Rectal smooth muscle tissue (tissue), 1 donor: ENCODE measurements around the gene ZC3H11A.
"Not testable (repeated sequence)": the region's sequence is repeated elsewhere in the genome, so short reads cannot be mapped to it uniquely, and the experiment has no call there.

Experiments used
- H3K27ac ChIP-seq: one replicate; pipeline ENCODE4 v1.7.0; 2013; ENCODE audit warnings: low read depth, low read length, inconsistent platforms
- H3K27me3 ChIP-seq: one replicate; pipeline ENCODE4 v1.7.0; 2013; ENCODE audit warnings: low read length; ENCODE audit not compliant: control insufficient read depth, insufficient read depth
- H3K36me3 ChIP-seq: one replicate; pipeline ENCODE4 v1.7.0; 2013; ENCODE audit warnings: low read length; ENCODE audit not compliant: control insufficient read depth, insufficient read depth
- H3K4me1 ChIP-seq: one replicate; pipeline ENCODE4 v1.7.0; 2013; ENCODE audit warnings: low read length; ENCODE audit not compliant: control insufficient read depth, insufficient read depth
- H3K4me3 ChIP-seq: one replicate; pipeline ENCODE4 v1.7.0; 2013; ENCODE audit warnings: low read length
- H3K9ac ChIP-seq: one replicate; pipeline ENCODE4 v1.7.0; 2013; ENCODE audit warnings: low read length

The ZC3H11A gene

DNA sequence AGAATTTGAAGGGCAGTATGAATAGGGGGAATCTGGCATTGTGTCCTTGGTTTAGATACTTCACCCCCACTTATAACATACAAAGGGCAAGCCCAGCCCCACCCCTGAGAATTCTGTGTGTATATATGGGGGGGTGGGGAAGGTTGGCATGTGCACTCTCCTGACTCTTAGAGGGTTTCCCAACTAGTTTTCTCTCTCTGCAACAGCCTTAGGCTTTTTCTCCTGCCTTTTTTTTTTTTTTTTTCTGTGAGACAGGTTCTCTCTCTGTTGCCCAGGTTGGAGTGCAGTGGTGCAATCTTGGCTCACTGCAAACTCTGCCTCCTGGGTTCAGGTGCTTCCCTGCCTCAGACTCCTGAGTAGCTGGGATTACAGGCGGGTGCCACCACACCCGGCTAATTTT lies 2.9 kb upstream of the ZC3H11A start:
- Histone ChIP-seq H3K27ac (no peak overlapping the region), H3K27me3 (no peaks in the 10 kb centered on the region), H3K9ac (no peak overlapping the region), H3K4me3 (no peak overlapping the region), H3K4me1 (peaks cover 8% of the 10 kb centered on the region), H3K36me3 (no peaks in the 10 kb centered on the region)

- H3K9ac ChIP-seq, H3K27ac ChIP-seq, H3K4me3 ChIP-seq, H3K36me3 ChIP-seq, H3K27me3 ChIP-seq: not testable (repeated sequence)
- peaks cover 19% of the 10 kb centered on the region for H3K4me1 ChIP-seq
These were observed 1.9 kb upstream of the ZC3H11A start for GRCh38 chr1:203793561-203793960.

DNA sequence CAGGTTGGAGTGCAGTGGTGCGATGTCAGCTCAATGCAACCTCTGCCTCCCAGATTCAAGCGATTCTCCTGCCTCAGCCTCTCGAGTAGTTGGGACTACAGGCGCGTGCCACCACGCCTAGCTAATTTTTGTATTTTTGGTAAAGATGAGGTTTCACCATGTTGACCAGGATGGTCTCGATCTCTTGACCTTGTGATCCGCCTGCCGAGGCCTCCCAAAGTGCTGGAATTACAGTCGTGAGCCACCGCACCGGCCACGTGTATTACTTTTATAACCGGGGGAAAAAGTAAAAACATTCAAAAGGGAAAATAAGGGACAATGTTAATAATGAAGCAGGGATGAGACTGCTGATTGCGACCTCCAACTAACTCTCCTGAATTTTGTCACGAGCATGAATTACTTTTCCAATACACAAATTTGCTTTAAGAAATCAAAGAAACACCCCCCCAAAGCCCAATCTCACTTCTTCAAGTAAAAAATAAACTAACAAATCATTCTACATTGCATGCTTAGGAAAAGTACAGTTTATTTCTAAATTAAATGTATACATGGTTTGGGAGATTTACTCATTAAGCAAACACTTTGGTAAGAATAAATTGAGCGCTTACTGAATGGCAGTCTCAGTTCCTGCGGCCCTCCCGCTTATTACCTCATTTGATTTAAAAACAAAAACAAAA lies 521 bp upstream of the ZC3H11A start:
- H3K9ac ChIP-seq: no peak overlapping the region
- peaks cover 23% of the 10 kb centered on the region for H3K4me1 ChIP-seq
- H3K36me3 ChIP-seq: peaks cover 7% of the 10 kb centered on the region
- H3K27me3 ChIP-seq: no peaks in the 10 kb centered on the region
- peak overlapping the region; percentile 54 for H3K4me3 ChIP-seq
- peak overlapping the region; percentile 94 for H3K27ac ChIP-seq

DNA sequence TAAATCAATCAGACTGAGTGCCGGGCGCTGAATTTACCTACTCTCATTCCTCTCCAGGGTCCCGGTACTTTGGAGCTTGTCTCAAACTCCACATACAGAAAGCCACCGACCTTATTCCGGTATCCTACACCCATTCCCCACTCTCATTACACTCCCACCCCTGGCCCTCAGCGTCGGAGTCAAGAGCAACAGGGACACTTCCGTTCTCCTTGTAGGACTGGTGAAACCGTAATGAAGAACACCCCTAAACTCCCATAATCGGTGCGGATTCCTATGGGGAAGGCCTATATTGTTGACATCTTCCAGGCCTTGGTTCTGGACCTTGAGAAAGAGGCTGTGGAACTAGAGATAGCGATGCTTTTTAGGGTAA lies 798 bp downstream of the ZC3H11A start:
- peaks cover 7% of the 10 kb centered on the region for H3K36me3 ChIP-seq
- peak overlapping the region; percentile 96 for H3K4me3 ChIP-seq
- peak overlapping the region; percentile 94 for H3K27ac ChIP-seq
- no peaks in the 10 kb centered on the region for H3K27me3 ChIP-seq
- peaks cover 29% of the 10 kb centered on the region for H3K4me1 ChIP-seq
- peak overlapping the region; percentile 76 for H3K9ac ChIP-seq

DNA sequence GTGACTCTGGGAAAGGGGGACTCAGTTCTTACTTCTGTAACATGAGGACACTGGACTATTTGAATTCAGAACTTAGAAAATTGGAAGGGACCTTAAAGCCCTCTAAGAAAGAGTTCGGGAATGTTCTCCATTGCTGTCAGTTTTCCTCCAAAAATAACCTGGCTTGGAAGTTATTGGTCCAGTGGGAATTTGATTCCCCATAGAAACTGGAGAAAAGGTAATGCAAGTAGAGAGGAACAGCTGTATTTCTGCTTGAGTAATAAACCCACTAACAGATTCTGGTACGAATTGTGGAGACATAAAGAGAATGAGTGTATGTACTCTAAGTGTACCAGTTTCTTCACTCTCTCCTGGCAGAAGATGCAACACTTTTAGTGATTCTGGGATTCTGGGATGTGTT lies 1.8 kb downstream of the ZC3H11A start:
- peaks cover 33% of the 10 kb centered on the region for H3K4me1 ChIP-seq

GRCh38 chr1:203797948-203798655 lies 2.7 kb downstream of the ZC3H11A start:
- H3K9ac ChIP-seq: no peak overlapping the region
- peak overlapping the region; percentile 27 for H3K4me3 ChIP-seq
- no peak overlapping the region for H3K27ac ChIP-seq
- no peaks in the 10 kb centered on the region for H3K27me3 ChIP-seq
- peaks cover 33% of the 10 kb centered on the region for H3K4me1 ChIP-seq
- peaks cover 7% of the 10 kb centered on the region for H3K36me3 ChIP-seq

More for the DNA sequence above, 1.8 kb downstream of the ZC3H11A start:
- no peak overlapping the region for H3K9ac ChIP-seq
- no peaks in the 10 kb centered on the region for H3K27me3 ChIP-seq
- H3K4me3 ChIP-seq: peak overlapping the region; percentile 96
- no peak overlapping the region for H3K27ac ChIP-seq
- peaks cover 7% of the 10 kb centered on the region for H3K36me3 ChIP-seq

- no peak overlapping the region for H3K4me3 ChIP-seq
- no peak overlapping the region for H3K9ac ChIP-seq
- peaks cover 33% of the 10 kb centered on the region for H3K4me1 ChIP-seq
- no peaks in the 10 kb centered on the region for H3K27me3 ChIP-seq
- peaks cover 7% of the 10 kb centered on the region for H3K36me3 ChIP-seq
- no peak overlapping the region for H3K27ac ChIP-seq
These were observed 3.7 kb downstream of the ZC3H11A start for GRCh38 chr1:203799157-203799556.

GRCh38 chr1:203799971-203800370 lies 4.5 kb downstream of the ZC3H11A start:
- peaks cover 7% of the 10 kb centered on the region for H3K36me3 ChIP-seq
- no peak overlapping the region for H3K9ac ChIP-seq
- H3K4me3 ChIP-seq: peak overlapping the region; percentile 1
- H3K27ac ChIP-seq: peak overlapping the region; percentile 14
- H3K4me1 ChIP-seq: peaks cover 31% of the 10 kb centered on the region
- H3K27me3 ChIP-seq: no peaks in the 10 kb centered on the region

GRCh38 chr1:203805689-203806088 lies 10.3 kb downstream of the ZC3H11A start:
- Histone ChIP-seq H3K4me3 (no peak overlapping the region), H3K27ac (no peak overlapping the region), H3K9ac (no peak overlapping the region), H3K4me1 (peaks cover 4% of the 10 kb centered on the region), H3K27me3 (no peaks in the 10 kb centered on the region), H3K36me3 (peaks cover 8% of the 10 kb centered on the region)

DNA sequence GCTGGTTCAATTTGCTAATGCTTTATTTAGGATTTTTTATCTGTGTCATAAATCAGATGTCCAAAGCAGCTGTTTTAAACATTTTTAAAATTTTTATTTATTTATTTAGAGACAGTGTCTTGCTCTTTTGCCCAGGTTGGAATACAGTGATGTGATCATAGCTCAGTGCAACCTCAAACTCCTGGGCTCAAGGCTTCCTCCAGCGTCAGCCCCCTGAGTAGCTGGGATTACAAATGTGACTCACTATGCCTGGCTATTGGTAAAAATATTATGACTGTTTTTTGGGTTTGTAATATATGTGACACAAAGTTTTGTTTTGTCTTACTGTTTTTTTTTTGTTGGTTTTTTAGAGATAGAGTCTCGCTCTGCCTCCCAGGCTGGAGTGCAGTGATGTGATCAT lies 11.8 kb downstream of the ZC3H11A start:
- Histone ChIP-seq H3K27me3 (no peaks in the 10 kb centered on the region), H3K4me1 (no peaks in the 10 kb centered on the region), H3K36me3 (peaks cover 10% of the 10 kb centered on the region), H3K4me3 (no peak overlapping the region), H3K27ac (no peak overlapping the region), H3K9ac (no peak overlapping the region)

- Histone ChIP-seq H3K27ac (no peak overlapping the region), H3K27me3 (no peaks in the 10 kb centered on the region), H3K36me3 (peaks cover 9% of the 10 kb centered on the region), H3K9ac (no peak overlapping the region), H3K4me3 (no peak overlapping the region), H3K4me1 (no peaks in the 10 kb centered on the region)
These were observed 18.3 kb downstream of the ZC3H11A start for GRCh38 chr1:203813581-203814341.

DNA sequence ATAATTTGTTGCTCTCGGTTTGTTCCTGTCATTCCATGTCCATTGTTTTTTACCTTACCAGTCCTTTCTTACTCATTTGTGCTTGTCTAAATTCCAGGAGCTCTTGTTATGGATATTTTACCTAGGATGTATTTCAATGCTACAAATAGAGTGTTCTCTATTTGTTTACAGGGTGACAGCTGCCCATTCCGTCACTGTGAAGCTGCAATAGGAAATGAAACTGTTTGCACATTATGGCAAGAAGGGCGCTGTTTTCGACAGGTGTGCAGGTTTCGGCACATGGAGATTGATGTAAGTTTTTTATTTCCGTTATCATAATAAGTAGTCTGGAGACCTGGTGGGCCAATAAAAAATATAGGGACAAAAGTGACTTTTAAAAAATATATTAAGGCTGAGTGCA lies 23.0 kb downstream of the ZC3H11A start:
- Histone ChIP-seq H3K27ac (no peak overlapping the region), H3K27me3 (no peaks in the 10 kb centered on the region), H3K36me3 (peaks cover 31% of the 10 kb centered on the region), H3K4me1 (no peaks in the 10 kb centered on the region), H3K9ac (no peak overlapping the region), H3K4me3 (no peak overlapping the region)
